Kidney (tissue), 14 donors: ENCODE results near the gene SOS2. TPM values are rescaled to one million over a fixed set of nuclear protein-coding genes. Genes with fewer than 3 reads are reported as not detected.

Experiments used
- DNase-seq, 5 donors: peaks; one replicate each; pipeline ENCODE4 v3.0.0-alpha.2; 2013 to 2020
- FAIRE-seq: peaks from 2 replicates; lab custom pipeline; 2012; peaks lifted over from hg19 to GRCh38; lab: Jason Lieb, UNC
- H3K27ac ChIP-seq, 2 donors: one replicate each; pipeline ENCODE4 v1.7.0; 2013; ENCODE audit warnings: low read depth in 2 of 2, low read length in 2 of 2, inconsistent platforms in 1 of 2
- H3K27me3 ChIP-seq: one replicate; pipeline ENCODE4 v1.7.1; 2013; ENCODE audit warnings: low read length, inconsistent platforms; ENCODE audit not compliant: control insufficient read depth, insufficient read depth
- H3K36me3 ChIP-seq, 3 donors: one replicate each; pipeline versions ENCODE4 v1.7.0 to v1.7.1; 2013; ENCODE audit warnings: low read length in 3 of 3, control low read depth in 1 of 3, inconsistent platforms in 1 of 3; ENCODE audit not compliant: insufficient read depth in 3 of 3, control insufficient read depth in 2 of 3
- H3K4me1 ChIP-seq, 3 donors: one replicate each; pipeline versions ENCODE4 v1.7.0 to v1.7.1; 2013; ENCODE audit warnings: low read length in 3 of 3, inconsistent platforms in 1 of 3, low read depth in 1 of 3; ENCODE audit not compliant: control insufficient read depth in 2 of 3, insufficient read depth in 2 of 3
- H3K4me3 ChIP-seq, 3 donors: one replicate each; pipeline versions ENCODE4 v1.7.0 to v1.8.1; 2013; ENCODE audit warnings: low read length in 3 of 3, control low read depth in 1 of 3, inconsistent platforms in 1 of 3
- H3K9ac ChIP-seq, 3 donors: one replicate each; pipeline versions ENCODE4 v1.7.0 to v1.7.1; 2013; ENCODE audit warnings: low read length in 3 of 3, control low read depth in 1 of 3, inconsistent platforms in 1 of 3
- H3K9me3 ChIP-seq, 3 donors: one replicate each; pipeline versions ENCODE4 v1.7.0 to v1.7.1; 2013; ENCODE audit warnings: low read length in 3 of 3, control low read depth in 1 of 3, inconsistent platforms in 1 of 3; ENCODE audit not compliant: control insufficient read depth in 2 of 3, insufficient read depth in 1 of 3
- CTCF ChIP-seq: IDR thresholded peaks from 3 replicates; pipeline ENCODE4 v1.5.1; 2012; ENCODE audit warnings: mild to moderate bottlenecking, moderate library complexity, borderline replicate concordance; ENCODE audit not compliant: insufficient read depth; ENCODE audit errors: extremely low read depth
- intact Hi-C: fragments of 100-400 bp; cut with DNase I; formaldehyde crosslinking; loops from one replicate; pipeline ENCODE4 v1.11.1; 2022
- polyA plus RNA-seq: library from polyadenylated mRNA; stranded (reverse); fragments of 350-450 nt; fragmentation: Illumina TruSeq; extraction: RNeasy Lipid Tissue Mini Kit (QIAGEN cat#74804); gene quantifications from one replicate; pipeline ENCODE4 v1.2.3, GENCODE V29; 2014; ENCODE audit warnings: low read depth, low replicate concordance; ENCODE audit not compliant: insufficient read depth
- total RNA-seq: library from RNA; stranded (reverse); fragmentation: NEBNext Ultra II Directional; extraction: Animal tissue kit (Norgen Biotek cat#: 25700); gene quantifications from one replicate; pipeline ENCODE4 v1.2.1, GENCODE V29; 2021
- donor health status: control.
- donor health status: control.
- donor health status: control.
- donor health status: control.
- donor health status: control.
- donor health status: DM: yes; HTN: yes; CAD: no.
- donor health status: Normal renal cell carcinoma (clear cell type).

SOS2 gene
- total and polyA plus RNA-seq, 2 donors from 2014 or later: 11.9 to 39.7 TPM

- Histone ChIP-seq H3K4me1 (no peaks in the 10 kb centered on the region), H3K9ac (no peak overlapping the region), H3K36me3 (peaks cover 0 to 4% (median 0%) of the 10 kb centered on the region in 3 donors), H3K27me3 (no peaks in the 10 kb centered on the region), H3K27ac (no peak overlapping the region), H3K9me3 (no peaks in the 10 kb centered on the region), H3K4me3 (no peak overlapping the region)
- intact Hi-C loops: no loop called here
- no peak for DNase-seq
- FAIRE-seq: no peak
- TF ChIP-seq CTCF: no peak
Observed at GRCh38 chr14:50249136-50249775, 17.9 kb upstream of the SOS2 start.

GRCh38 chr14:50247245-50247644, 15.9 kb upstream of the SOS2 start:
- no peak for DNase-seq
- H3K4me3 ChIP-seq: no peak overlapping the region
- H3K27ac ChIP-seq: no peak overlapping the region
- no peak for TF ChIP-seq CTCF
- H3K27me3 ChIP-seq: no peaks in the 10 kb centered on the region
- peaks cover 0 to 6% (median 0%) of the 10 kb centered on the region in 3 donors for H3K36me3 ChIP-seq
- intact Hi-C loops: no loop called here
- FAIRE-seq: no peak
- no peaks in the 10 kb centered on the region for H3K4me1 ChIP-seq
- no peak overlapping the region for H3K9ac ChIP-seq
- no peaks in the 10 kb centered on the region for H3K9me3 ChIP-seq

- H3K36me3 ChIP-seq: peaks cover 0 to 6% (median 0%) of the 10 kb centered on the region in 3 donors
- no peak for TF ChIP-seq CTCF
- no peak overlapping the region for H3K27ac ChIP-seq
- H3K27me3 ChIP-seq: no peaks in the 10 kb centered on the region
- H3K4me1 ChIP-seq: no peaks in the 10 kb centered on the region
- DNase-seq (no peak), FAIRE-seq (no peak)
- H3K4me3 ChIP-seq: no peak overlapping the region
- no peak overlapping the region for H3K9ac ChIP-seq
- H3K9me3 ChIP-seq: no peaks in the 10 kb centered on the region
- intact Hi-C loops: no loop called here
Observed at GRCh38 chr14:50242566-50243310, 11.4 kb upstream of the SOS2 start.
